NCI-H82 treated with DMSO at 0.1 percent for 48 hours (cell line): ENCODE results near the gene CES3.
"Not testable (repeated sequence)": the region's sequence is repeated elsewhere in the genome, so short reads cannot be mapped to it uniquely, and the experiment has no call there.

Source experiments
- DNase-seq: peaks from one replicate; lab custom pipeline; 2025; ENCODE audit not compliant: unreplicated experiment; lab: John Stamatoyannopoulos, UW

CES3 gene

DNA sequence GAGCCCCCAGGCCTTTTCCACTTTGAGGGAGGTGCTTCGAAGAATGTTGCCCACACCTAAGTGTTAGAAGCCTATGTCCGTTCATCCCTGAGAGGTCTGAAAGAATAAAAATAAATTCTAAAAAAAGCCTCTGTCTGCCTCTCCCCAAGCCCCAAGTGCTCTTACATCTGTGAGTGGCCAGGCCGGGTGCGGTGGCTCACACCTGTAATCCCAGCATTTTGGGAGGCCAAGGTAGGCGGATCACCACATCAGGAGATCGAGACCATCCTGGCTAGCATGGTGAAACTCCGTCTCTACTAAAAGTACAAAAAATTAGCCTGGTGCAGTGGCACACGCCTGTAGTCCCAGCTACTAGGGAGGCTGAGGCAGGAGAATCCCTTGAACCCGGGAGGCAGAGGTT lies 16.1 kb upstream of the CES3 start:
- DNase-seq, result not testable (repeated sequence)

GRCh38 chr16:66945939-66946338 lies 15.1 kb upstream of the CES3 start:
- no peak for DNase-seq

DNA sequence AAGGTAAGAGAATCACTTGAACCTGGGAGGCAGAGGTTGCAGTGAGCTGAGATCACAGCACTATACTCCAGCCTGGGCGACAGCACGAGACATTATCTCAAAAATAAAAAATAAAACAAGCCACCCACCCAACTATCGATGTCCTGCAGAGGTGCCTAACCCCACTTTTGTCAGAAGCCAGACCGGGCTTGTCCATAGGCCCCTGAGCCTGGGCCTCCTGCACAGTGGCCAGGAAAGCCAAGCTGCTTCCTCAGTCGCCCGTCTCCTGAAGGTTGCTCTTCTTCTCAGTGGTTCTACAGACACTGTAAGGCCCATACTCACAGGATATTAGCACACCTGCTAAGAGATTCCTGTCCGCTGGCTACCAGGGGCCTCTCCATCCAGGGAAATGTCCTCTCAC lies 14.5 kb upstream of the CES3 start:
- DNase-seq, result no peak

- no peak for DNase-seq
Observed at GRCh38 chr16:66946974-66947301, 14.1 kb upstream of the CES3 start.

- DNase-seq, result peak; percentile 57
Observed at GRCh38 chr16:66947302-66948065, 13.6 kb upstream of the CES3 start.

- no peak for DNase-seq
Observed at GRCh38 chr16:66948134-66948836, 12.8 kb upstream of the CES3 start.

DNA sequence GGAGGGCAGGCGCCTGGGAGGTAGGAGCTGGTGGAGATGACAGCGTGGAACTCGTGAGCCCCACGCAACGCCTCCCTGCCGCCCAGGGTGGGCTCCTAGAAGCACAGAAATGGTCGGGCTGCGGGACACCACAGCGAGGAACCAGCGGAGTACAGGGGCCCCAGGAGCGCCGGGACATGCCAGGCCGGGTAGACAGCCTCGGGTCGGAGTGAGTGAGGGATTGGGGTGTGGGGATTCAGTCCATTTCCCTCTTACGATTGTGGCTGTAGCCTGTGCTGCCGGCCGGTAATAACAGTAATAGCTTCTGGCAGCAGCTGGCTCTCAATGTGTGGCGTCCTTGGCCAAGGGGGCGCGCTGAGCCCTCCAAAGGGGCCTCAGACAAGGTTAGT lies 12.2 kb upstream of the CES3 start:
- DNase-seq, result no peak

GRCh38 chr16:66949472-66949871 lies 11.6 kb upstream of the CES3 start:
- no peak for DNase-seq

DNA sequence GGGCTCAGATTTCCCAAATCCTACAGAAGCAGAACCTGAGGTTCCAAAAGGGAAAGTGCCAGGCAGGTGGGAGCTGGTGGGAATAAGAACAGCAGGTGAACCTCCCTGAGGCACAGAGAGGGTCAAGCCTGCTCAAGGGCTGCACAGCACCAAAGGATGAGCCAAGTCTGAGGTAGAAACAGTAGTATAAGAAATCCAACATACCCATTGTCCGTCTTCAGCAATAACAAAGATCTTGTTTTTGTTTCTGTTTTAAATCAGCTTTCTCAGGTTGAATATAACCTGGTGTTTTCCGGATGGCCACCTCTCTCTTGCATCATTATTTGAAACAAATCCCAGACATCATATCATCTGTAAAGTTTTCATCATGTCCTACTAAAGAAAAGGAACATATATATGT lies 10.6 kb upstream of the CES3 start:
- DNase-seq, result no peak

- peak; percentile 6 for DNase-seq
Observed at GRCh38 chr16:66950971-66951790, 9.9 kb upstream of the CES3 start.

DNA sequence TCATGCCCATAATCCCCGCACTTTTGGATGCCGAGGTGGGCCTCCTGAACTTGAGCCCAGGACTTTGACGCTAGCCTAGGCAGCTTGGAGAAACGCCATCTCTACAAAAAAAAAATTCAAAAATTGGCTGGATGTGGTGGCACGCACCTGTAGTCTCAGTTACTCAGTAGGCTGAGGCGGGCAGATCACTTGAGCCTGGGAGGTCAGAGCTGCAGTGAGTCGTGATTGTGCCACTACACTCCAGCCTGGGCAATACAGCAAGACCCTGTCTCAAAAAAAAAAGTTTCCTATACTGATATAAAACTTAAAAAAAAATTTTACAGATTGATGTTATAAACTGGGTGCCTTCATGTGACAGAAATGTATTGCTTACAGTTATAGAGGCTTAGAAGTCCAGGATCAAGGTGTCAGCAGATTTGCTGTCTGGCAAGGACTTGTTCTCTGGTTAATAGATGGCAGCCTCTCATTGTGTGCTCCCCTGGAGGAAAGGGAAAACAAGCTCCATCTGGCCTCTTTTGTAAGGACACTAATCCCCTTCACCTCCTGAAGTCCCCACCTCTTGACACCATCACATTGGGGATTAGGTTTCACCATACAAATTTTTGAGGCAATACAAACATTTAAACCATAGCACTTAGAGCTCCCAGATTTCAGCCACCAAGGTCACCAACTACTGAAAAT lies 8.5 kb upstream of the CES3 start:
- DNase-seq, result peak; percentile 90

GRCh38 chr16:66953462-66954096 lies 7.5 kb upstream of the CES3 start:
- DNase-seq, result no peak

GRCh38 chr16:66954097-66954659 lies 6.9 kb upstream of the CES3 start:
- DNase-seq, result peak; percentile 62

DNA sequence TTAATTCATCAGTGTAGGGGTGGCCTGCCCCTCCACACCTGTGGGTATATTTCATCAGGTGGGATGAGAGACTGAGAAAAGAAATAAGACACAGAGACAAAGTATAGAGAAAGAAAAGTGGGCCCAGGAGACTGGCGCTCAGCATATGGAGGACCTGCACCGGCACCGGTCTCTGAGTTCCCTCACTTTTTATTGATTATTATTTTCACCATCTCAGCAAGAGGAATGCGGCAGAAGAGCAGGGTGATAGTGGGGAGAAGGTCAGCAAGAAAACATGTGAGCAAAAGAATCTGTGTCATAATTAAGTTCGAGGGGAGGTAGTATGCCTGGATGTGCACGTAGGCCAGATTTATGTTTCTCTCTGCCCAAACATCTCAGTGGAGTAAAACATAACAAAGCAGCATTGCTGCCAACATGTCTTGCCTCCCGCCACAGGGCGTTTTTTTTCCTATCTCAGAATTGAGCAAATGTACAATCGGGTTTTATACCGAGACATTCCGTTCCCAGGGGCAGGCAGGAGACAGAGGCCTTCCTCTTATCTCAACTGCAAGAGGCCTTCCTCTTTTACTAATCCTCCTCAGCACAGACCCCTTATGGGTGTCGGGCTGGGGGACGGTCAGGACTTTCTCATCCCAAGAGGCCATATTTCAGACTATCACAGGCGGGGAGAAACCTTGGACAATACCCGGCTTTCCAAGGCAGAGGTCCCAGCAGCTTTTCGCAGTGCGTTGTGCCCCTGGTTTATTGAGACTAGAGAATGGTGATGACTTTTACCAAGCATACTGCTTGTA lies 5.5 kb upstream of the CES3 start:
- not testable (repeated sequence) for DNase-seq

DNA sequence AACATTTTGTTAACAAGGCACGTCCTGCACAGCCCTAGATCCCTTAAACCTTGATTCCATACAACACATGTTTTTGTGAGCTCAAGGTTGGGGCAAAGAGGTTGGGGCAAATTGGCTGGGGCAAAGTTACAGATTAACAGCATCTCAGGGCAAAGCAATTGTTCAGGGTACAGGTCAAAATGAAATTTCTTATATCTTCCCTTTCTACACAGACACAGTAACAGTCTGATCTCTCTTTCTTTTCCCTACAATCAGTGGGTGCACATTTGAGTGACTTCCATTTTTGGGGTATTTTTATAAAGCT lies 5.0 kb upstream of the CES3 start:
- DNase-seq, result not testable (repeated sequence)

DNA sequence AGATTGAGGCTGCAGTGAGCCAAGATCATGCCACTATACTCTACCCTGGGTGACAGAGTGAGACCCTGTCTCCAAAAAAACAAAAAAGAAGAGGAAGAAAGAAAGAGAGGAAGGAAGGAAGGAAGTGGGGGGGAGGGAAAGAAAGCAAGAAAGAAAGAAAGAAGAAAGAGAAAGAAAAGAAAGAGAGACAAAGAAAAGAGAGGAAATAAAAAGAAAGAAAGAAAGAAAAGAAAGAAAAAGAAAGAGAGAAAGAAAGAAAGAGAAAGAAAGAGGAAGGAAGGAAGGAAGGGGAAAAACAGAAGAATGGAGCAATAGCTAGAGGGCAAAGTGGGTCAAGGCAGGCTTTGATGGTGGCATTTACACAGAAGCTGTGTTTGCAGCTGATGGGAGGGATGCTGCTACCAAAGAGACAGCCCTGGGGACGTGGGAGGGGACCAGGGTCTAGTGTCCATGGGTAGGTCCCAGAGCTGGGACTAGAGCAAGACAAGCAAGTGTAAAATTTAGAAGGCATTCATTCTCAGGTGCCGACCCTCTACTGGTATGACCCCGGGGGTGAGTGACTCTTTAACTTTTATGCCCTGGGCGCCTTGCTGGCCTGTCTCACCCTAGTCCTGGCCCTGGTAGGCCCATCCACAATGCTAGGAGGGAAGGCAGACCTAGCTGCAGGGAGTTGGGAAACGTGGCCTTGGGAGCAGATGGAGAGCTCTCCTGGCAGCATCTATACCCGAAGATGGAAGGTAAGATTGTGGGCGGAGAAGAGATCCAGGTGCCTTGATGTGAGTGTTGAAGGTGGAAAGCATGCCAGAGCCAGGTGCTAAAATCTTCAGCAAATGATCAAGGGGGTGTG lies 2.0 kb upstream of the CES3 start:
- DNase-seq, result no peak

GRCh38 chr16:66959704-66960161 lies 1.3 kb upstream of the CES3 start:
- DNase-seq, result no peak

DNA sequence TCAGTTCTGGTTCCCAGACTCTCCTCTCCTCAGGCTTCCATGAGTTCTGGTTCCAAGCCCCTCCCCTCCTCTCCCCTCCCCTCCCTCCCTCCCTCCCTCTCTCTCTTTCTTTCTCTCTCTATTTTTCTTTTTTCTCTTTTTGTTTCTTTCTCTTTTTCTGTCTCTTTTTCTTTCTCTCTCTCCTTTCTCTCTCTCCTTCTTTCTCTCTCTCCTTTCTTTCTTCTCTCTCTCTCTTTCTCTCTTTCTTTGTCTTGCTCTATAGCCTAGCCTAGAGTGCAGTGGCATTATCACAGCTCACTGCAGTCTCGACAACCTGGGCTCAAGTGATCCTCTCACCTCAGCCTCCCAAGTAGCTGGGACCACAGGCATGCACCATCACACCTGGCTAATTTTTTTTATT lies 796 bp upstream of the CES3 start:
- DNase-seq, result no peak

GRCh38 chr16:66961914-66962313 lies 848 bp downstream of the CES3 start:
- DNase-seq, result no peak
